ENCODE data around the gene TMEM88. TPM values are rescaled to one million over a fixed set of nuclear protein-coding genes. Genes with fewer than 3 reads are reported as not detected.

The TMEM88 gene
- total RNA-seq, 1 donor, result 0.43 TPM

DNA sequence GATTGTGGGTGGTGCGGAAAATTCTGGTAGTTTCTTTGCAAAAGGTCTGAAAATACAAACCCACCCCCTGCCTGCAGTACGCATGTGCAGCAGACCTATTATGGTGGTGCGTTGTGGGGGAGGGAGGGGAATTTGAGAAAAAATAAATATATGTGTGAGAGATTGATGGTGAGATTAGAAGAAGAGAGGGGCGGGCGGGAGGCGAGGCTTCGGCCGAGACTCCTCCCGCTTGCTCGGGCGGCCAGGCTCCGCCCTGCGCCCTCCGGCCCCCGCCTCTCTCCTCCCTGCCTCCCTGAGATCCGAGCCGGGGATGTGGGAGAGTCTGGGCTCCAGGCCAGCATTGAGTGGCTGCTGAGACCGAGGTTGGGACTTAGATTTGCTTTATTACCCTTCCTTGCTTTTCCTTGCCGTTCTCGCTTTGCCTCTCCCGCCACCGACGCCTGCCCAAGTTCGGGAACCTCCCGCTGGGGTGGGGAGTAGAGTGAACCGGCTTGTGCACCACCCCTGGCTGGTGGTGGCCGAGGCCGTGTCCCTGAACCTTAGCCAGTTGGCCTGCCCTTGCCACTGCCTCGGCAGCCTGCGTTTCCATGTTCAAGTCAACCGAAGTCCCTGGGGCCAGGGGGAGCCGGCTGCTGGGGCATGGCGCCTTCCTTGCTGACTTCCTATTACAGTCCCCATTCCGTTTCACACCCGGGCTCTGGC lies 32.8 kb downstream of the TMEM88 start:
- no peak for TF ChIP-seq CTCF (IDR thresholded peaks at IDR 0.05; ENCODE audit: insufficient read depth, low read depth, low read length)
- H3K4me3 ChIP-seq (ENCODE audit: low read depth, low read length), result peak overlapping the region; percentile 86
- DNase-seq (ENCODE audit: low read depth), result peak; percentile 98

GRCh38 chr17:7888184-7888920 lies 33.5 kb downstream of the TMEM88 start, which contains the start of gene CHD3:
CHD3 (plus strand) TSS chr17:7888789; CDS start chr17:7889001, 212 bp downstream.
- peak within 1 kb of the TSS; percentile 60 for H3K4me3 ChIP-seq (ENCODE audit: low read depth, low read length)
- peak; percentile 47 for DNase-seq (ENCODE audit: low read depth)
- no peak for TF ChIP-seq CTCF (IDR thresholded peaks at IDR 0.05; ENCODE audit: insufficient read depth, low read depth, low read length)

- peak; percentile 54 for TF ChIP-seq CTCF (IDR thresholded peaks at IDR 0.05; ENCODE audit: insufficient read depth, low read depth, low read length)
- peak; percentile 96 for DNase-seq (ENCODE audit: low read depth)
- H3K4me3 ChIP-seq (ENCODE audit: low read depth, low read length), result peak overlapping the region; percentile 22
Observed at GRCh38 chr17:7889166-7889955, 34.5 kb downstream of the TMEM88 start.

- no peak overlapping the region for H3K4me3 ChIP-seq (ENCODE audit: low read depth, low read length)
- DNase-seq (ENCODE audit: low read depth), result no peak
- no peak for TF ChIP-seq CTCF (IDR thresholded peaks at IDR 0.05; ENCODE audit: insufficient read depth, low read depth, low read length)
Observed at GRCh38 chr17:7893187-7893880, 38.5 kb downstream of the TMEM88 start.

DNA sequence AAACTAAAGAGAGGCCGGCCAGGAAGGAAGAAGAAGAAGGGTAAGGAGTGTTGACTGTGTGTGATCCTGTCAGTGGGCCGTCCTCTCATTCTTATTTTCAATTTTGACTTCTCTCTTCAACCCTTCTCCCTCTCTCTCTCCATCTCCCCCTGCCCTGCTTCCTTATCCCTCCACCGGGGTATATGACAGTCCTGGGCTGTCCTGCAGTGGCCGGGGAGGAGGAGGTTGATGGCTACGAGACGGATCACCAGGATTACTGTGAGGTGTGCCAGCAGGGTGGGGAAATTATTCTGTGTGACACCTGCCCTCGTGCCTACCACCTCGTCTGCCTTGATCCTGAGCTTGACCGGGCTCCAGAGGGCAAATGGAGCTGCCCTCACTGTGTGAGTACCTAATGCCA lies 39.4 kb downstream of the TMEM88 start:
- H3K4me3 ChIP-seq (ENCODE audit: low read depth, low read length), result no peak overlapping the region
- DNase-seq (ENCODE audit: low read depth), result no peak
- TF ChIP-seq CTCF (IDR thresholded peaks at IDR 0.05; ENCODE audit: insufficient read depth, low read depth, low read length), result no peak

DNA sequence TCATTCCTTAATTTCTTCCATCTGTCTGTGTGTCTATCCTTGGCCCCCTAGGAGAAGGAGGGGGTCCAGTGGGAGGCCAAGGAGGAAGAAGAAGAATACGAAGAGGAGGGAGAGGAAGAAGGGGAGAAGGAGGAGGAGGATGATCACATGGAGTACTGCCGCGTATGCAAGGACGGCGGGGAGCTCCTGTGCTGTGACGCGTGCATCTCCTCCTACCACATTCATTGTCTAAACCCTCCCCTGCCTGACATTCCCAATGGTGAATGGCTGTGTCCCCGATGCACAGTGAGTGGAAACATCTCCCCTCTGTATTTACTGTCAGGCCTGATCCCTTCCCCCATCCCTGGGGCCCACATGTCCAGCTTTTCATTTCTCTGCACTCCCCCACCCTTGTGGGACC lies 40.0 kb downstream of the TMEM88 start:
- no peak overlapping the region for H3K4me3 ChIP-seq (ENCODE audit: low read depth, low read length)
- no peak for TF ChIP-seq CTCF (IDR thresholded peaks at IDR 0.05; ENCODE audit: insufficient read depth, low read depth, low read length)
- DNase-seq (ENCODE audit: low read depth), result no peak
